SK-N-MC (cell line): ENCODE measurements around the gene RYR2.

ENCODE experiments used
- EZH2 ChIP-seq: fragments of 200-600 bp; sonication (generic); IDR thresholded peaks from one replicate; pipeline ENCODE4 v1.6.1; 2017; ENCODE audit warnings: antibody characterized with exemption
- POLR2AphosphoS5 ChIP-seq: IDR thresholded peaks from 2 replicates; pipeline ENCODE4 v1.6.1; 2012; ENCODE audit warnings: mild to moderate bottlenecking, low read depth, low read length, borderline replicate concordance

GRCh38 chr1:237478082-237478481 is 436.1 kb downstream of the RYR2 start:
- TF ChIP-seq POLR2AphosphoS5, result no peak
- no peak for TF ChIP-seq EZH2
